Stimulated activated CD8-positive, alpha-beta memory T cell treated with anti-CD3 and anti-CD28 coated beads, Interleukin-15, amount 100 ng/mL, for 24 hours (primary cell): ENCODE results near the gene CDC34.

Source experiments
- DNase-seq: peaks from one replicate; pipeline ENCODE4 v3.0.0-alpha.2; 2020; ENCODE audit warnings: low read depth

Gene CDC34, protein sequence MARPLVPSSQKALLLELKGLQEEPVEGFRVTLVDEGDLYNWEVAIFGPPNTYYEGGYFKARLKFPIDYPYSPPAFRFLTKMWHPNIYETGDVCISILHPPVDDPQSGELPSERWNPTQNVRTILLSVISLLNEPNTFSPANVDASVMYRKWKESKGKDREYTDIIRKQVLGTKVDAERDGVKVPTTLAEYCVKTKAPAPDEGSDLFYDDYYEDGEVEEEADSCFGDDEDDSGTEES

GRCh38 chr19:531753-532560 is at the start of gene CDC34:
Gene CDC34, plus strand, starts transcription at chr19:531760. Its CDS starts 172 bp downstream, at chr19:531932.
- DNase-seq = no peak

GRCh38 chr19:482186-483041 is 49.1 kb upstream of the CDC34 start:
- no peak for DNase-seq

- DNase-seq = no peak
Measured at GRCh38 chr19:483332-484072, 48.1 kb upstream of the CDC34 start.

- DNase-seq = no peak
Measured at GRCh38 chr19:484494-484893, 47.1 kb upstream of the CDC34 start.

DNA sequence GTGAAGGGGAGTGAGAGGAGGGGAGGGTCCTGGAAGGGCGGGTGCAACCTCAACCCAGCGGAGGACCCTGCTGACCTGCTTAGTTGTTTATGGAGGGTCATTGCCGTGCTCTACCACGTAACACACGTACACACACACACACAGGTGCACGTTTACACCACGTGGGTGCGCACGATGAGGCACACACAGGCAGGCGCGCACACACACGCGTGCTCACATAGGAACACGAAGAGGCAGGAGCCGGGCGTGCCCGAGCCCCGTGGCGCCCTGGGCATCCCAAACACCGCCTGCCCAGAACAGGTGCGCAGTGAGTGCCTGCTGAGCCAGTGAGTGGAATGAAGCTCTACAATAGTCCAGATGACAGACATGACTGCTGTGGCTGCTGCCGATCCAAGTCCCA is 46.5 kb upstream of the CDC34 start:
- DNase-seq = no peak

DNA sequence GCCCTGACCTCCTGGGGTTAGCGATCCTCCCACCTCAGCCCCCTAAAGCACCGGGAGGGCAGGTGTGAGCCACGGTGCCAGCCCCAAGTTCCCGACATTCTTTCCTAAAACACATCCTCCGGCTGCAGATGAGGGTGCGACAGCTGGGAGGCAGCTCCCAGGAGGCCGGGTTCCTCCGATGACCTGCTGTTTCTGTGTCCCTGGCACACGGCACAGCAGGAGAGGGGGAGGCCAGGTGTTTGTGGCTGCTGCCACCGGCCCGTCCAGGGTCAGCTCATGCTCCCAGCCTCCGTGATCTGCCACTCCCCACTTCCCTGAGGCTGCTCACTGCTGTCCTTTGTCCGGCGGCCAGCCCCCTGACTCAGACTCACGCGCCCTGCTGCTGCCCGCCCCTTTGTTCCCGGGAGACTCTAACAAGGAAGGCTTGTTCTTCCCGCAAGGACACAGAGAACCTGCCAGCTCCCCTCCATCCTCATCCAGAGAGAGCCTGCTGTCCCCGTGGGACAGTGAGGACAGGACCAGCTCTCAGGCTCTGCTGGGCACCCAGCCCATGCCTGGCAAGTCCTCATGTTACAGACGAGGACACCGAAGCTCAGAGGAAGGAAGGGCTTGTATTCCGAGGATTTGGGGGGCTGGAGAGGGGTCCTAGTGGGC is 45.9 kb upstream of the CDC34 start:
- no peak for DNase-seq

GRCh38 chr19:488505-489417 is 42.8 kb upstream of the CDC34 start:
- peak; percentile 94 for DNase-seq

DNA sequence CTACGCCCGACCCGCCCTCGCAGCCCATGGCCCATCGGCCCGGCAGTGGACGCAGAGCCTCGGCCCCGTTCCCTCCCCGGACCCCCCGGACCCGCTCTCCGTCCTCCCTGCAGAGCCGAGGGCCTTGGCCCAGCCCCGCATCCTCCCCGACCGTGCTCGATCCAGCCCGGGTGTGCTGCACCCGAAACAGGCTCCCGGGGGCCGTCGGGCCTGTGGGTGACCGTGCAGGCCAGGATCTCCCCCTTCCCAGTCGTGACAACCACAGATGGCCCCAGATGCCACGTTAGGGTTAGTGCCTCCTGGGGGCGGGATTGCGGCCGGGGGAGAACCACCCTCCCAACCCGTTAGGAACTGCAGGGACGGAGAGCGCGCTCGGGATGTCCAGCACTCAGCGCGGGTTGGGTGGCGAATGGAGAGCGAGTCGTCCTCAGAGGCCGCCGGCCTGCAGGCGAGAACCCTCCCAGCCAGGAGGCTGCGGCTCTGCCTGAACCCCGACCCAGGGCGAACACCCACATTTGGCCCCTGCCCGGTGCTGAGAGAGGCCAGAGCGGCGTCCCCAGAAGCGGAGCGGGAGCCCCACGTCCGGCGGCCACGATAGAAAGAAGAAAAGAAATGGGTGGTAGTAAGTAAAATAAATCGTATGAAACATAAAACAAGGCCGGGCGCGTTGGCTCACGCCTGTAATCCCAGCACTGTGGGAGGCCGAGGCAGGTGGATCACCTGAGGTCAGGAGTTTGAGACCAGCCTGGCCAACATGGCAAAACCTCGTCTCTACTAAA is 42.0 kb upstream of the CDC34 start:
- no peak for DNase-seq

DNA sequence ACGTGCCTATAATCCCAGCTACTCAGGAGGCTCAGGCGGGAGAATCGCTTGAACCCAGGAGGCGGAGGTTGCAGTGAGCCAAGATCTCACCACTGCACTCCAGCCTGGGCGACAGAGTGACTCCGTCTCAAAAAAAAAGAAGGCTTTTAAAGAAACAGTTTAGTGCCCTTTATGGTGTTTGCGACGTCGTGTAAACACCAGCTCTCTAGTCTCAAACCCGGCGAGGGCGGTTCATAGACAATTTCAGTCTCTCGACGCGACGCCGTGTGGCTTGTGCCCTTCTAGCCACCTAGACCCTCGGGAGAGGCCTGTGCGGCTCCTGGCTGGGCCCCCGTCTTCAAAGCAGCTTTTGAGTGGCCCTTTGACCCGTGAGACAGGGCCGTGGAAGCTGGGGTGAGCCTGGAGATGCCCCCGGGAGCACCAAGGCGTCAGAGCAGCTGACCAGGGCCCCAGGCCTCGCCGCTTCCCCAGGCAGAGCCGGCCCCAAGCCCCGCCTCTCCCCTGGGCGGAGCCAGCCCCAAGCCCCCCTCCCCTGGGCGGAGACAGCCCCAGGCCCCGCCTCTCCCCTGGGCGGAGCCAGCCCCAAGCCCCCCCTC is 40.3 kb upstream of the CDC34 start:
- no peak for DNase-seq

DNA sequence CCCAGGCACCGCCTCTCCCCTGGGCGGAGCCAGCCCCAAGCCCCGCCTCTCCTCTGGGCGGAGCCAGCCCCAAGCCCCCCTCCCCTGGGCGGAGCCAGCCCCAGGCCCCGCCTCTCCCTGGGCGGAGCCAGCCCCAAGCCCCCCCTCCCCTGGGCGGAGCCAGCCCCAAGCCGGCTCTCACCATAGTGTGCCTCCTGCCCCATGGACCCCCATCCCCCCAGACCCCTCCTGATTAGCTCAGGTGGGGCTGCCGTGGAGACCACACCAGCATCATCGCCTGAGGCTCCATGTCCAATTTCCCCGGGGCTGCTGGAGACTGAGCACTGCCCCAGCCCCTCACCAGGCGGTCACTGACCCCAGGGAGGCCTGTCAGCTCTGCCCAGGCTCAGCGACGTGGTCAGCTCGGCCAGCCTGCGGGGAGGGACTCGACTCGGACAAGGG is 39.4 kb upstream of the CDC34 start:
- no peak for DNase-seq

DNA sequence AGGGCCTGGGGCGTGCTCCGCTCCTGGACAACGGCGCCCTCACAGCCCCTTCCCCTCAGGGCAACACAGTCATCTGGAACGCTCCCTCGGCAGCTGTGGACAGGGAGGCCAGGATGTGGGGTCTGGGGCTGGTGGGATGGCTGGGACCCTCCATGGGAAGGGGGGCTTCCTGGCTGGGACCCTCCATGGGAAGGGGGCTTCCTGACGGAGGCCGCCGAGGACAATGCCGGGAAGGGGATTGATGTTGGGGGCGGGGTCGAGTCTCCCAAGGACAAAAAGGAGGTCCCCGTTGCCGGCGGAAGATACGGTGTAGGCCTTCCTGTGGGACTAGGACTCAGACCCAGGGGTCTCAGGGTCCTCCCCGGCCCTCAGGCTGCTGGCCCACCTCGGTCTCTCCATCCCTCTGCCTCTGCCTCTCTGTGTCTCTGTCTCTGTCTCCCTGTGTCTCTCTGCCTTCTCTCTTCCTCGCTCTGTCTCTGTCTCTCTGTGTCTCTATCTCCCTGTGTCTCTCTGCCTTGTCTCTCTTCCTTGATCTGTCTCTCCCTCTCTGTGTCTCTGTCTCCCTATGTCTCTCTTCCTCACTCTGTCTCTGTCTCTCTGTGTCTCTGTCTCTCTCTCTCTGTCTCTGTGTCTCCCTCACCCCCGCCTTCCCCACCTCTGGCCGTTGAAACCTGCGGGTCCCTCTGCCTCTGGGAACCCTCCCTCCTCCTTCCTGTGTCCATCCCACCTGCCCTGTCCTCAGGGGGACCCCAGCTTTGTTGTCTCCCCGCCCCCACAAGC is 38.0 kb upstream of the CDC34 start:
- no peak for DNase-seq

- no peak for DNase-seq
Measured at GRCh38 chr19:494171-495080, 37.1 kb upstream of the CDC34 start.

DNA sequence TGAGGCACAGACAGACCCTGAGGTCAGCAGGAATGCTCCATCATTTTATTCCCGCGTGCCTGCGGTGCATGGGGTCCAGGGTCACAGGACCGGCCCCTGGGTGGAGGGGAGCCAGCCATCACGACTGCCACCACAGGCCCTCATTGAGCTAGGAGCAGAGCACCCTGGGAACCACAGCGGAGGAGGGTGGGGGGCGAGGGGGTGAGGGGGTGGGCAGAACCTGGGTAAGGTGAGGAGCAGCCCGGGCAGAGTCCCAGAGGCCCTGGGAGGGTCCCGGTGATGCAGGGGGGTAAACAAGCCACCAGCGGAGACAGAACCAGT is 36.5 kb upstream of the CDC34 start:
- no peak for DNase-seq

DNA sequence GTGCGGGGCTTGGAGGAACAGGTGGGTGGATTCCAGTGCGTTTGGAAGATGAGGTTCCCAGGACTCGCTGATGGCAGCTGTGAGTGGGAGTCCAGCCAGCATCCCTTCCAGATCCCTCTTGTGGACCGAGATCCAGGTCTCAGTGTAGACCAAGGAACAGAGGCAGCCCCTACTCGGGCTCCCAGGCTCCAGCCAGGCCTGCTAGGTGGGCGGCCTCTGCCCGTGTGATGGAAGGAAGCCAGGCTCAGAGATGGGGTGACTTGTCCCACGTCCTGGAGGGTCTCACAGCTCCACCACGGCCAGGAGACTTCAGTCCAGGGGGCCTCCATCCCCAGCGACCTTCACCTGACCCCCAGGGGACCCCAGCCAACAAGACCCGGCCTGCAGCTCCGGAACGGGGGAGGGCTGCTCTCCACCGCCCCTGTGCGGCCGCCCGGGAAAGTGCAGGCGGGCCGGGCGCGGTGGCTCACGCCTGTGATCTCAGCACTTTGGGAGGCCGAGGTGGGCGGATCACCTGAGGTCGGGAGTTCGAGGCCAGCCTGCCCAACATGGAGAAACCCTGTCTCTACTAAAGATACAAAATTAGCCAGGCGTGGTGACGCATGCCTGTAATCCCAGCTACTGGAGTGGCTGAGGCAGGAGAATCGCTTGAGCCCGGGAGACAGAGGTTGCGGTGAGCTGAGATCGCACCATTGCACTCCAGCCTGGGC is 36.0 kb upstream of the CDC34 start:
- DNase-seq = no peak

DNA sequence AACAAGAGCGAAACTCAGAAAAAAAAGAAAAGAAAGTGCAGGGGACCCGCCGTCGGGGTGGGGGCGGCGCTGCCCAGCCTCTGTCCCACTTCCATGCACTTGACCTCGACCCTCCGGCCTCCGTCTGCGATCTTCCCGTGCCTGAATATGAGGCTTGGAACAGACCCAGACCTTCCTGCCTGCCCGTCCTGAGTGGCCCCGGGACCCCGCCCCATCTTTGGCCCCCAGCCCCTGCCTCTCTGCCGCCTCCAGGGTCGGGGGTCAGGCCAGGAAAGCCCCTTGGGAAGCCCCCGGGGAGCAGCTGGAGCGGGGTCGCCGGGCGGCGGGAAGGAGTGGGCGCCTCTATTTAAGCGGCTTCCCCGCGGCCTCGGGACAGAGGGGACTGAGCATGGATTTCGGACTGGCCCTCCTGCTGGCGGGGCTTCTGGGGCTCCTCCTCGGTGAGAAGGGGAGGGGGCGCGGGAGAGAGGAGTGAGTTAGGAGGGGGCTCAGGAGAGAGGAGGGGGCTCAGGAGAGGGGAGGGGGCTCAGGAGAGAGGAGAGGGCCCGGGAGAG is 35.4 kb upstream of the CDC34 start, which contains the start of gene MADCAM1:
Gene MADCAM1 (plus strand): TSS at position 375 of the 554 bp plus-strand sequence. CDS start 14 bp downstream, at position 389.
- DNase-seq = no peak

DNA sequence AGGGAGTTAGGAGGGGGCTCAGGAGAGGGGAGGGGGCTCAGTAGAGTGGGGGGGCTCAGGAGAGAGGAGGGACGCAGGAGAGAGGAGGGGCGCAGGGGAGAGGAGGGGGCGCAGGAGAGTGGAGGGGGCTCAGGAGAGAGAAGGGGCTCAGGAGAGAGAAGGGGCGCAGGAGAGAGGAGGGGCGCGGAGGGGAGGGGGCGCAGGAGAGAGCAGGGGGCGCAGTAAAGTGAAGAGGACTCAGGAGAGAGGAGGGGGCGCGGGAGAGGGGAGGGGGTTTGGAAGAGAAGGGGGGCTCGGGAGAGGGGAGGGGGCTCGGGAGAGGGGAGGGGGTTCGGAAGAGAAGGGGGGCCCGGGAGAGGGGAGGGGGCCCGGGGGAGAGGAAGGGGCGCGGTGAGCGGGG is 34.6 kb upstream of the CDC34 start:
- DNase-seq = no peak
